HCT116 (cell line): ENCODE data around the gene BSN.

Source experiments
- ATF3 ChIP-seq: IDR thresholded peaks from 2 replicates; pipeline ENCODE4 v1.6.1; 2012
- CTCF ChIP-seq, 3 experiments: fragments of 200-600 bp in 1 of 3; sonication (generic) in 1 of 3; IDR thresholded peaks in 2 of 3; conservative IDR thresholded peaks in 1 of 3; 2 replicates each; pipeline ENCODE4 v1.5.1; 2012 to 2017; ENCODE audit warnings: low read depth in 2 of 3, low read length in 2 of 3, antibody characterized with exemption in 1 of 3, borderline replicate concordance in 1 of 3, control low read depth in 1 of 3, mild to moderate bottlenecking in 1 of 3, mixed read lengths in 1 of 3, mixed run types in 1 of 3, moderate library complexity in 1 of 3; ENCODE audit not compliant: insufficient read depth in 1 of 3
- EZH2 ChIP-seq: fragments of 200-600 bp; sonication (generic); IDR thresholded peaks from 2 replicates; pipeline ENCODE4 v1.6.1; 2017; ENCODE audit warnings: antibody characterized with exemption, mixed run types
- EZH2phosphoT487 ChIP-seq: fragments of 200-600 bp; IDR thresholded peaks from 2 replicates; pipeline ENCODE4 v1.6.1; 2018; ENCODE audit warnings: antibody characterized with exemption, borderline replicate concordance
- FOSL1 ChIP-seq: IDR thresholded peaks from 2 replicates; pipeline ENCODE4 v1.6.1; 2012; ENCODE audit warnings: low read depth
- POLR2A ChIP-seq: IDR thresholded peaks from 2 replicates; pipeline ENCODE4 v1.7.0; 2011; ENCODE audit warnings: borderline replicate concordance; ENCODE audit not compliant: insufficient read depth, insufficient read length; ENCODE audit errors: extremely low read depth
- RAD21 ChIP-seq: IDR thresholded peaks from 2 replicates; pipeline ENCODE4 v1.6.1; 2012; ENCODE audit warnings: low read depth, mild to moderate bottlenecking
- SP1 ChIP-seq: IDR thresholded peaks from 2 replicates; pipeline ENCODE4 v1.6.1; 2012; ENCODE audit warnings: low read depth
- ZBTB33 ChIP-seq: IDR thresholded peaks from 2 replicates; pipeline ENCODE4 v1.6.1; 2011; ENCODE audit warnings: mild to moderate bottlenecking, low read length, moderate library complexity; ENCODE audit not compliant: insufficient replicate concordance; ENCODE audit errors: extremely low read depth
- ZNF274 ChIP-seq: fragments of 200-500 bp; sonication (Bioruptor generic); IDR thresholded peaks from 2 replicates; pipeline ENCODE4 v1.6.1; 2014; ENCODE audit warnings: mild to moderate bottlenecking, low read depth, low read length, inconsistent platforms

- TF ChIP-seq CTCF (IDR thresholded peaks at IDR 0.05 in 2 of 3, conservative IDR thresholded peaks at IDR 0.05 in 1 of 3; ENCODE audit: borderline replicate concordance in 1 of 3, insufficient read depth in 1 of 3, low read depth in 2 of 3, low read length in 2 of 3) (peak in 1 of 3 experiments; percentile 21; a peak in 1 of 6 replicates), EZH2phosphoT487 (no peak), POLR2A (no peak), ATF3 (no peak), ZBTB33 (no peak), EZH2 (no peak), RAD21 (no peak), ZNF274 (no peak), SP1 (no peak), FOSL1 (no peak)
These were observed 80.5 kb downstream of the BSN start for GRCh38 chr3:49634736-49635135.
